SK-N-MC (cell line): ENCODE results near the gene EPAS1.

Source experiments
- DNase-seq: peaks from one replicate; pipeline ENCODE4 v3.0.0-alpha.2; 2011; ENCODE audit warnings: low read depth, low spot score
- H3K27ac ChIP-seq: fragments of 200-600 bp; sonication (generic); 2 replicates; pipeline ENCODE4 v1.5.1; 2016; ENCODE audit warnings: mixed run types
- H3K36me3 ChIP-seq: fragments of 200-600 bp; sonication (generic); 2 replicates; pipeline ENCODE4 v1.6.1; 2017; ENCODE audit warnings: antibody characterized with exemption, low read length, mixed read lengths; ENCODE audit not compliant: insufficient read depth
- H3K4me3 ChIP-seq: fragments of 200-600 bp; sonication (generic); 2 replicates; pipeline ENCODE4 v1.5.1; 2016
- H3K9ac ChIP-seq: fragments of 200-600 bp; sonication (generic); 2 replicates; pipeline ENCODE4 v1.8.0; 2017; ENCODE audit warnings: mixed run types, mixed read lengths; ENCODE audit not compliant: insufficient read length
- H3K9me3 ChIP-seq: fragments of 200-600 bp; sonication (generic); 2 replicates; pipeline ENCODE4 v1.6.1; 2017; ENCODE audit warnings: low read depth, mild to moderate bottlenecking, antibody characterized with exemption, low read length, moderate library complexity, mixed read lengths
- EZH2 ChIP-seq: fragments of 200-600 bp; sonication (generic); IDR thresholded peaks from one replicate; pipeline ENCODE4 v1.6.1; 2017; ENCODE audit warnings: antibody characterized with exemption
- FOXP2 ChIP-seq: optimal IDR thresholded peaks from 2 replicates; pipeline ENCODE3; 2011; ENCODE audit warnings: mild to moderate bottlenecking, moderate library complexity; ENCODE audit not compliant: insufficient read depth; ENCODE audit errors: extremely low read length, control extremely low read depth
- POLR2AphosphoS5 ChIP-seq: IDR thresholded peaks from 2 replicates; pipeline ENCODE4 v1.6.1; 2012; ENCODE audit warnings: mild to moderate bottlenecking, low read depth, low read length, borderline replicate concordance

EPAS1 gene

DNA sequence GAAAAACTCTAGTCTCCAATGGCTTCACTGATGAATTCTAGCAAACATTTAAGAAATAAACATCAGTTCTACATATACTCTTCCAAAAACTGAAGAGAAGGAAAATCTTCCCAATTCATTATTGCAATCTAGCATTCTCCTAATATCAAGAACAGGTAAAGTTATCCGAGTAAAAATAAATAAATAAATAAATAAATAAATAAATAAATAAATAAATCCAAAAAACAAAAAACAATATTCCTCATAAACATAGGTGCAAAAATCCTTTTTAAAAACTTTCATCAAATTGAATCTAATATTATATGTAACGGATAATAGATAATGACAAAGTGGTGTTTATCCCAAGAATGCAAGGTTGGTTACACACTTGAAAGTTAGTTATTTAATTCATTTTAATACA is 123.7 kb downstream of the EPAS1 start:
- no peaks in the 10 kb centered on the region for H3K9me3 ChIP-seq
- H3K27ac ChIP-seq, result no peak overlapping the region
- no peak overlapping the region for H3K9ac ChIP-seq
- H3K36me3 ChIP-seq, result no peaks in the 10 kb centered on the region
- no peak for TF ChIP-seq EZH2
- TF ChIP-seq FOXP2, result no peak
- no peak for TF ChIP-seq POLR2AphosphoS5
- H3K4me3 ChIP-seq, result no peak overlapping the region
- DNase-seq, result no peak

- no peak for TF ChIP-seq FOXP2
- no peak for TF ChIP-seq EZH2
- no peak for TF ChIP-seq POLR2AphosphoS5
- no peak for DNase-seq
- Histone ChIP-seq H3K4me3 (no peak overlapping the region), H3K36me3 (no peaks in the 10 kb centered on the region), H3K9me3 (no peaks in the 10 kb centered on the region), H3K27ac (no peak overlapping the region), H3K9ac (no peak overlapping the region)
Measured at GRCh38 chr2:46421361-46421760, 124.2 kb downstream of the EPAS1 start.

DNA sequence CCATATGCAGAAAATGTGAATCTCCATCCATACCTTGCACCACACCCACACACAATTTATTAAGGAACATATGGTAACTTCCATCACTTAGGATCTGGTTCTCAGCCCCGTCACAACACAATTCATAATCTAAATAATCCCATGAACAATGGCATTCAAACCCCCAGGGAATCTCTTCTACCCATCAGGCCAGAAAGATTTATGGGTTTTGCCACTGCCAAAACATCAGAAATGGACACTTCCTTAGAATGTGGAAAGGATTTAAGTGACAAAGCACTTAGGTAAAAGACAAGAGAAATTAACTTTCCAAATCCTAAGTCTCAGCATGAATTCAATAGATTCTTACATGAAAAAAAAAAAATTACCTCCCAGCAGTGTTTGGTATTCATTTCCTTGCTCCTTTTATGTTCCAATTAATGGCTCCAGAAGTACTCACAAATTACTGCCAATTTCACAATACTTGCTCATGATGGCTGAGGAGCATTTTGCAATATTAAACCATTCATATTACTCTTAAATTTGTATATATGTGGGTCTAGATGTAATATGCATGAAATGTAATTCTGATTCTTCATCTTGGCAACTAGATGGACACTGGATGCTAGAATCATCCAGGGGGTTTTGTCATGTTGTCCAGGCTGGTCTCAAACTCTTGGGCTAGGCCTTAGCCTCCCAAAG is 125.6 kb downstream of the EPAS1 start:
- H3K27ac ChIP-seq, result no peak overlapping the region
- H3K9me3 ChIP-seq, result no peaks in the 10 kb centered on the region
- no peak overlapping the region for H3K4me3 ChIP-seq
- no peaks in the 10 kb centered on the region for H3K36me3 ChIP-seq
- TF ChIP-seq POLR2AphosphoS5 (no peak), EZH2 (no peak), FOXP2 (no peak)
- no peak overlapping the region for H3K9ac ChIP-seq
- DNase-seq, result peak; percentile 20

DNA sequence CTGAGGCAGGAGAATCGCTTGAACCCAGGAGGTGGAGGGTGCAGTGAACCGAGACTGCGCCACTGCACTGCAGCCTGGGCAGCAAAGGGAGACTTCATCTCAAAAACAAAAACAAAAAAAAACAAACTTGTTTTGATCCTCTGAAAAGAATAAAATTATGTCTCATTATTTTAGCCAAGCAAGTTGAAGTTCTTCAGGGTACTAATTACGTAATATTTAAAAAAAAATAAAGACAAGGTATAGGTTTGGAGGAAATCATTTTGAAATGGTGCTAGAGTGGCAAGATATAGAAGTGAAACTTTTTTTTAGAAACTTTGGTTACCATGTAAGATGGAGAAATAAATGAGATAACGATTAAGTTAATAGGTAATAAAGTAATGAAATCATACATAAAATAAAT is 127.7 kb downstream of the EPAS1 start:
- no peak overlapping the region for H3K27ac ChIP-seq
- H3K9me3 ChIP-seq, result no peaks in the 10 kb centered on the region
- no peak overlapping the region for H3K4me3 ChIP-seq
- H3K9ac ChIP-seq, result no peak overlapping the region
- DNase-seq, result no peak
- H3K36me3 ChIP-seq, result no peaks in the 10 kb centered on the region
- no peak for TF ChIP-seq EZH2
- TF ChIP-seq POLR2AphosphoS5, result no peak
- TF ChIP-seq FOXP2, result no peak

DNA sequence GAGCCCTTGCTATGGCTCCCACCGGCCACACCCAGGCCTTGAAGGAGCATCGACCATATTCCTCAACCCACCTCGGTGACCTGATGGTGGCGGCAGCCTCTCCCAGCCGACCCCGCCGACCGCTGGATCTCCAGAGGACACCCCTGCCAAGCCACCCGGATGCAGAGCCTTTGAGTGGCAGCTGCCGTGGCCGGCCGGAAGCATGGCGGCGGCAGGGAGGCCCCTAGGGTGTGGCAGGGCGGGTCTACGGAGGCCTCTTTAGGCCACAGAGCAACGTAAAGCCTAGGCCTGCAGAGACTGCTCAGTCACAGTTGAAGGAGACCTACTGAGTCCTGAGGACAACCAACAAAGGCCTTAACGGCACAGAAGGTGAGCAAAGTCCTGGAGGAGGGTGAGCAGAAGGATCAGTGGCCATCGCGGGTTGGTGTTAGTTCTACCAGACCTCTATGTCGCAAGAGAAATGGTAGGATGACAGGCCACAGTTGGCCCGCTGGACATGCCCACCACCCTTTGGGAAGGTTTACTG is 131.8 kb downstream of the EPAS1 start:
- no peak for DNase-seq
- Histone ChIP-seq H3K9ac (no peak overlapping the region), H3K4me3 (no peak overlapping the region), H3K9me3 (no peaks in the 10 kb centered on the region), H3K36me3 (no peaks in the 10 kb centered on the region), H3K27ac (no peak overlapping the region)
- TF ChIP-seq POLR2AphosphoS5 (no peak), EZH2 (no peak), FOXP2 (no peak)

GRCh38 chr2:46430413-46430812 is 133.2 kb downstream of the EPAS1 start:
- Histone ChIP-seq H3K27ac (no peak overlapping the region), H3K9ac (no peak overlapping the region), H3K36me3 (no peaks in the 10 kb centered on the region), H3K4me3 (no peak overlapping the region), H3K9me3 (no peaks in the 10 kb centered on the region)
- DNase-seq, result no peak
- no peak for TF ChIP-seq EZH2
- TF ChIP-seq FOXP2, result no peak
- no peak for TF ChIP-seq POLR2AphosphoS5

GRCh38 chr2:46430992-46431391 is 133.8 kb downstream of the EPAS1 start:
- Histone ChIP-seq H3K9ac (no peak overlapping the region), H3K9me3 (no peaks in the 10 kb centered on the region), H3K36me3 (no peaks in the 10 kb centered on the region), H3K27ac (no peak overlapping the region), H3K4me3 (no peak overlapping the region)
- DNase-seq, result no peak
- TF ChIP-seq FOXP2, result no peak
- TF ChIP-seq EZH2, result no peak
- no peak for TF ChIP-seq POLR2AphosphoS5

GRCh38 chr2:46431481-46432235 is 134.5 kb downstream of the EPAS1 start:
- no peaks in the 10 kb centered on the region for H3K9me3 ChIP-seq
- no peak overlapping the region for H3K9ac ChIP-seq
- no peaks in the 10 kb centered on the region for H3K36me3 ChIP-seq
- H3K4me3 ChIP-seq, result no peak overlapping the region
- TF ChIP-seq EZH2 (no peak), POLR2AphosphoS5 (no peak), FOXP2 (no peak)
- no peak overlapping the region for H3K27ac ChIP-seq
- no peak for DNase-seq
